ENCODE data around the gene B4GALT2. TPM values are rescaled to one million over a fixed set of nuclear protein-coding genes. Genes with fewer than 3 reads are reported as not detected.

B4GALT2 gene
- total RNA-seq, 4 donors from 2014 or later, result 45.3 to 94.5 (median 77.5) TPM

DNA sequence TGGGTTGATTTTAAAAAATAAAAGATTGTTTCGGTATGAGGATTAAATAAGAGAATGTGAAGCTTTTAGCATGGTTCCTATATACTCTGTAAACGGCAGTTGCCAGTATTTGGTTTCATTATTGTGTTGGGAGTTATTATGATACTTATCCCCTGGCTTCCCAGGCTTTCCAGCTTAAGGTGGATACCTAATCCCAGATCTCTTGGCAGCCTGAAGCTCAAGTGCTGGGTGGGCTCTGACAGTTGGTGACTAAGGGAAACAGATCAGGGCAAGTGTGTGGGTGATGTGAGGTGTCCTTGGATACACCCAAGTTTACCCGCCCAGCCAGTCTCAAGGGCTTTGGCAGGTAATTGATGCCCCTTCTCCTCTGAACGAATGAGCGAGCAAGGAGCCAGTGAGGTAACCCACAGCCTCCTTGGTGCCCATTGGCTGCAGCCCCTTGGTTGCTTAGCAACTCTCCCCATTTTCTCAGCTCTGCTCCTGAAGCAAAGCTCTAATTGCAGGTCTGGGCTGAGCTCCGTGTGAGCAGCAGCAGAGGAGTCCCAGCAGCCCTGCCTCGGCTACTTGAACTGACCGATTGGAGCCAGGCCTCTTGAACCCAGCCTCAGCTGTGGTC is 26.2 kb upstream of the B4GALT2 start:
- intact Hi-C loops (cut with DNase I), result no loop called here
- no peak overlapping the region for H3K27ac ChIP-seq (replicated peaks in 1 of 4)
- no peak overlapping the region for H3K4me3 ChIP-seq
- TF ChIP-seq POLR2A (IDR thresholded peaks at IDR 0.05; ENCODE audit: low read depth) (no peak), POLR2AphosphoS5 (IDR thresholded peaks at IDR 0.05) (no peak), EP300 (IDR thresholded peaks at IDR 0.05) (no peak)
- TF ChIP-seq, protein P1, sequence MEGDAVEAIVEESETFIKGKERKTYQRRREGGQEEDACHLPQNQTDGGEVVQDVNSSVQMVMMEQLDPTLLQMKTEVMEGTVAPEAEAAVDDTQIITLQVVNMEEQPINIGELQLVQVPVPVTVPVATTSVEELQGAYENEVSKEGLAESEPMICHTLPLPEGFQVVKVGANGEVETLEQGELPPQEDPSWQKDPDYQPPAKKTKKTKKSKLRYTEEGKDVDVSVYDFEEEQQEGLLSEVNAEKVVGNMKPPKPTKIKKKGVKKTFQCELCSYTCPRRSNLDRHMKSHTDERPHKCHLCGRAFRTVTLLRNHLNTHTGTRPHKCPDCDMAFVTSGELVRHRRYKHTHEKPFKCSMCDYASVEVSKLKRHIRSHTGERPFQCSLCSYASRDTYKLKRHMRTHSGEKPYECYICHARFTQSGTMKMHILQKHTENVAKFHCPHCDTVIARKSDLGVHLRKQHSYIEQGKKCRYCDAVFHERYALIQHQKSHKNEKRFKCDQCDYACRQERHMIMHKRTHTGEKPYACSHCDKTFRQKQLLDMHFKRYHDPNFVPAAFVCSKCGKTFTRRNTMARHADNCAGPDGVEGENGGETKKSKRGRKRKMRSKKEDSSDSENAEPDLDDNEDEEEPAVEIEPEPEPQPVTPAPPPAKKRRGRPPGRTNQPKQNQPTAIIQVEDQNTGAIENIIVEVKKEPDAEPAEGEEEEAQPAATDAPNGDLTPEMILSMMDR (IDR thresholded peaks at IDR 0.05), result no peak
- H3K36me3 ChIP-seq, result peaks cover 17 to 42% (median 36%) of the 10 kb centered on the region in 4 donors
- DNase-seq (ENCODE audit: extremely low spot score), result no peak
- H3K9me3 ChIP-seq, result no peaks in the 10 kb centered on the region
- WGBS, result 69% methylated on average over 8 of the region's 8 CpGs
- no peaks in the 10 kb centered on the region for H3K27me3 ChIP-seq
- H3K4me1 ChIP-seq, result peaks cover 13 to 47% (median 23%) of the 10 kb centered on the region in 4 donors

DNA sequence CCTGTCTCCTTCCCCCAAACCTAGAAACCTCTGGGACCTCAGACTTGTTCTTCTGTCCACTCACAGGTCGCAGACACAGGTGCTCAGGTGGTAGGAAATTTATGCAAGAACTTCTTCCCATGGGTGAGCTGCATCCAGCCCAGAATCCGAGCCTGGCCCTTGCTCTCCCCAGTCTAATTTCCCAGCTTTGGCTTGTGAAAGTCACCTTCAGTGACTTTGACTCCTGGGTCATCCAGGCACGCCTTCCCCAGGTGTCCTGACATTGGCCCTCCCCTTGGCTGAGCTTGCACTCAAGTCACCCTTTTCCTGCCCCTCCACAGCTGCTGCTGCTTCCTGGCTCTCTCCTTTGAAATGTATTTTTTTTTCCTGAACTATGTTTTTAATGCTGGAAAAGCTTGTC is 25.6 kb upstream of the B4GALT2 start:
- Histone ChIP-seq H3K9me3 (no peaks in the 10 kb centered on the region), H3K4me1 (peaks cover 7 to 41% (median 17%) of the 10 kb centered on the region in 4 donors), H3K4me3 (no peak overlapping the region), H3K27me3 (no peaks in the 10 kb centered on the region), H3K36me3 (peaks cover 22 to 47% (median 41%) of the 10 kb centered on the region in 4 donors), H3K27ac (replicated peaks in 1 of 4) (no peak overlapping the region)
- DNase-seq (ENCODE audit: extremely low spot score), result no peak
- intact Hi-C loops (cut with DNase I), result no loop called here
- WGBS, result 84% methylated on average over 3 of the region's 3 CpGs
- TF ChIP-seq POLR2A (IDR thresholded peaks at IDR 0.05; ENCODE audit: low read depth) (no peak), POLR2AphosphoS5 (IDR thresholded peaks at IDR 0.05) (no peak), EP300 (IDR thresholded peaks at IDR 0.05) (no peak)
- TF ChIP-seq, protein P1 (IDR thresholded peaks at IDR 0.05), result no peak

DNA sequence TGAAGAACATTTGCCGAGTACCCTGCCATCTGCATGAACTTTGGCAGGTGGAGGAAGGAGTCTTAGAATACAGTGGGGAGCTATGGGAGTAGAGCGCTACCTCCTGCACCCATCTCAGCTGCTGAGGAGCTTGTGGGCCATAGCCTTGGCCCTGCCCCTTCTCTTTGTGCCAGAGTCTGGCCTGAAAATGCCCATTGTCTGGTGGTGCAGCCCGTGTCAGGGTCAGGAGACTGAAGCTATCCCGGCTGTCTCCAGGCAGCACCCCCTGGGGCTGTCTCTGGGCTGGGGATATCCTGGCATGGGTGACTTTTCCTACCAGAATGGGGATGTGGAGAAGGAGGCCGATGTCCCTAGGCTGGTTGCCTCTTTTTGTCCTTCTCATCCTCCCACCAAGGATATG is 25.0 kb upstream of the B4GALT2 start:
- intact Hi-C loops (cut with DNase I), result no loop called here
- Histone ChIP-seq H3K27me3 (no peaks in the 10 kb centered on the region), H3K36me3 (peaks cover 23 to 54% (median 48%) of the 10 kb centered on the region in 4 donors), H3K4me1 (peaks cover under 1 to 35% (median 11%) of the 10 kb centered on the region in 4 donors), H3K27ac (replicated peaks in 1 of 4) (no peak overlapping the region), H3K9me3 (no peaks in the 10 kb centered on the region), H3K4me3 (no peak overlapping the region)
- WGBS, result 82% methylated on average over 5 of the region's 5 CpGs
- TF ChIP-seq EP300 (IDR thresholded peaks at IDR 0.05) (no peak), POLR2AphosphoS5 (IDR thresholded peaks at IDR 0.05) (no peak), POLR2A (IDR thresholded peaks at IDR 0.05; ENCODE audit: low read depth) (no peak)
- TF ChIP-seq, protein P1 (IDR thresholded peaks at IDR 0.05), result no peak
- DNase-seq (ENCODE audit: extremely low spot score), result no peak

DNA sequence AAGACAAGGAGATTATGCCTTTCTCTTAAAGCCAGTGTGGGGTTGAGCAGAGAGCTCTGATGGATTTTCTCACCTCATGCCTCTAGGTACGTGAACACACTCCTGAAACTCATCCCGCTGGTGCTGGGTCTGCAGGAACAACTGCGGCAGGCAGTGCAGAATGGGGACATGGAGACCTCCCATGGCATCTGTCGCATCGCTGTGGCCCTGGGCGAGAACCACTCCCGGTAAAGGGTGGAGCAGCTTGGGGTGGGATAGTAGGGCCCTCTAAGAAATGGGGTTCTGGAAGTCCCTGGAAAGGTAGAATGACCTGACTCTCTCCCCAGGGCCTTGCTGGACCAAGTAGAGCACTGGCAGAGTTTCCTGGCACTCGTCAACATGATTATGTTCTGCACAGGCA is 22.8 kb upstream of the B4GALT2 start:
- Histone ChIP-seq H3K9me3 (no peaks in the 10 kb centered on the region), H3K27me3 (no peaks in the 10 kb centered on the region), H3K4me1 (peaks cover 0 to 22% (median 2%) of the 10 kb centered on the region in 4 donors), H3K4me3 (no peak overlapping the region), H3K36me3 (peaks cover 23 to 58% (median 53%) of the 10 kb centered on the region in 4 donors), H3K27ac (replicated peaks in 1 of 4) (no peak overlapping the region)
- no peak for DNase-seq (ENCODE audit: extremely low spot score)
- TF ChIP-seq, protein P1 (IDR thresholded peaks at IDR 0.05), result no peak
- no peak for TF ChIP-seq POLR2A (IDR thresholded peaks at IDR 0.05; ENCODE audit: low read depth)
- TF ChIP-seq POLR2AphosphoS5 (IDR thresholded peaks at IDR 0.05), result no peak
- TF ChIP-seq EP300 (IDR thresholded peaks at IDR 0.05), result no peak
- intact Hi-C loops (cut with DNase I), result no loop called here
- WGBS, result 97% methylated on average over 4 of the region's 8 CpGs
